ENCODE results near the gene USP9Y.

DNA sequence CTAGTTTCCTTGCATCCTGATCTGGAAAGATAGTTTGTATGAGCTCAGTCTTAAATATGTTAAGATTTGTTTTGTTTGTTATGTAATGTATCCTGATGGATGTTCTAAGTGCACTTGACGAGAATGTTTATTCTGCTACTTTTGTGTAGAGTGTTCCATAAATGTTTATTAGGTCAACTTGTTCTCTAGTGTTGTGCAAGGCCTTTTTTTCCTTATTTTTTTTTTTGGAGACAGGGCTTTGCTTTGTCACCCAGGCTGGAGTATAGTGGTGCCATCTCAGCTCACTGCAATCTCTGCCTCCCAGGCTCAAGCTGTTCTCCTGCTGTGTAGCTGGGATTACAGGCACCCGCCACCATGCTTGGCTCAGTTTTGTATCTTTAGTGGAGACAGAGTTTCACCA lies 28.7 kb downstream of the USP9Y start:
- no peak for TF ChIP-seq POLR2A (IDR thresholded peaks at IDR 0.05)
- no peak for TF ChIP-seq CTCF (IDR thresholded peaks at IDR 0.05)
